GM12865 (cell line): ENCODE results near the gene KRT4.

ENCODE experiments used
- DNase-seq: peaks from one replicate; pipeline ENCODE4 v3.0.0; 2010; ENCODE audit warnings: low read depth
- H3K4me3 ChIP-seq: 2 replicates; pipeline ENCODE4 v1.5.1; 2011; ENCODE audit warnings: mild to moderate bottlenecking, low read depth, low read length, control low read depth
- CTCF ChIP-seq: IDR thresholded peaks from 2 replicates; pipeline ENCODE4 v1.5.1; 2011; ENCODE audit warnings: low read length, control low read depth, low read depth, inconsistent platforms; ENCODE audit not compliant: insufficient read depth; ENCODE audit errors: missing control alignments

The KRT4 gene

GRCh38 chr12:52817003-52817698, 3.2 kb upstream of the KRT4 start:
- DNase-seq: no peak
- TF ChIP-seq CTCF: no peak
- no peak overlapping the region for H3K4me3 ChIP-seq

- TF ChIP-seq CTCF: no peak
- no peak for DNase-seq
- H3K4me3 ChIP-seq: no peak overlapping the region
Observed at GRCh38 chr12:52815676-52816588, 2.0 kb upstream of the KRT4 start.

- no peak overlapping the region for H3K4me3 ChIP-seq
- no peak for TF ChIP-seq CTCF
- no peak for DNase-seq
Observed at GRCh38 chr12:52815161-52815560, 1.2 kb upstream of the KRT4 start.

GRCh38 chr12:52814710-52815155, 817 bp upstream of the KRT4 start:
- no peak for TF ChIP-seq CTCF
- DNase-seq: no peak
- no peak overlapping the region for H3K4me3 ChIP-seq

GRCh38 chr12:52813203-52813819, 605 bp downstream of the KRT4 start:
- DNase-seq: no peak
- no peak overlapping the region for H3K4me3 ChIP-seq
- no peak for TF ChIP-seq CTCF

GRCh38 chr12:52812749-52813148, 1.2 kb downstream of the KRT4 start:
- DNase-seq: no peak
- H3K4me3 ChIP-seq: no peak overlapping the region

More at GRCh38 chr12:52812749-52813148, 1.2 kb downstream of the KRT4 start:
- no peak for TF ChIP-seq CTCF
